ENCODE data around the gene NOS1AP.

Gene NOS1AP

DNA sequence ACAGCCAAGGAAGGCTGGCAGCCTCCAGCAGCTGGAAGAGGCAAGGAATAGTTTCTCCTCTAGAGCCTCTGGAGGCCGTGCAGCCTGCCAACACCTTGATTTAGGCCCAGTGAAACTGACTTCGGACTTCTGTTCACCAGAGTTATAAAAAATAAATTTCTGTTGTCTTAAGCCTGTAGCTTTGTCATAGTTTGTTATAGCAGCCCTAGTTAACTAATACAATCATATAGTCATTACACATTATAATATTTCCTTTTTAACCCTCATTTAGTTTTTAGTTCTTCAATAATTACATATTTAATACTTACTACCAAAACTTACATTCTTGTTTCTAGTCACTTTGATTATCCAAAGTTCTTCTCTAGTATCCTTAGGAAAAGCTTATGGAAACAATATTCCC is 20.3 kb downstream of the NOS1AP start:
- no peak for DNase-seq (ENCODE audit: low read depth)

DNA sequence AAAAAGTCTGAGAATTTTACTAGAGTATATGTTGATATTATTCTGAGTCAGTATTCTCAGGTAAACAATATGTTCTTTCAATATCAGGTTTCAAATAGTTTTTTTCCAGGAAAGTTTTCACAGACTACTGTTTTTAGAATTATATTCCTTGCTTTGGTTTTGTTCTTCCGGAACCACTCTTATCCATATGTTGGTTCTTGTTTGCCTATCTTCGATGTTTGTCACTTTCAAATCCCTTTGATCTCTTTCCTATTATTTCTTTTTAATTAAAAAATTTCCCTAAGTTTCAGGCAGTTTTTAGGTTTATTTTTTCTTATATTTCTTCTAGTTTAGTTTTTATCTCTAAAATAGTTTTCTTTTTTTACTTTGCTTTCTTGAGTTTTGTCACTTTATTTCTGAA is 20.9 kb downstream of the NOS1AP start:
- DNase-seq (ENCODE audit: low read depth): no peak

DNA sequence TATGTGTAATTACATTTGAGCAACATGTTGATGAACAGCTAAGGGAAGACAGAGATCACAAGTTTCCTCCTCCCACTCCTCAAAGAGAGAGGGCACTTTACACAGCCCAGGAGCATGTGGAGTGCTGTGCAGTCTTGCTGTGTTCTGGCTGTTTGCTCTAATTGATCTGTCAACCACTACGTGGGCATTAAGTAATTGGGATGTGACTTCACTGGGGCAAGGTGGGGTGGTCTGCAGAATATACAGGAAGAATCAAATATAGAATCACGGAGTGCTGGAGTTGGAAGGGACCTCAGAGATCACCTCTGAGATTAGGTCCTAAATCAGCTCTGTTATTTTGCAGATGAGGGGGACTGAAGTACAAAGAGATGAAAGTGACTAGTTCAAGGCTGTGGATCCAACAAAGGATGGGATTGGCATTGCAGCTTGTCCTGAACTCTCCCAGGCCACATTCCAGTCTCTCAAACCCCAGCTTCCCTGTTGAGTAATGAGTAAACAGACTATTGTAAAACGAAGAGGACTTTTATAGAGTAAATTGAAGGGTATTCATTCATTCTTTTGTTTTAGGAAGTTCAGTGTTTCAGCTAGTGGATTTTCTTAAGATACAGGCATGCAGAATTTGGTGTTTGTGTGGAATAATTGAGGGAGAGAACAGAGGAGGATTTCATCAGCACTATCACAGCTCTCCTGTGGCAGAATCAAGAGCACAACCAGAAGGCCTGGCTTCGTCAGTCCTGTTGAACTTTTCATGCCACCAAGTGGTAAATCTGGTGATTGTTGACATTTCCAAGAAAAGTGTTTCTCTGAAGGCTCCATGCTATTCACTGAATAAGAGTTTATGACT is 22.4 kb downstream of the NOS1AP start:
- no peak for DNase-seq (ENCODE audit: low read depth)

DNA sequence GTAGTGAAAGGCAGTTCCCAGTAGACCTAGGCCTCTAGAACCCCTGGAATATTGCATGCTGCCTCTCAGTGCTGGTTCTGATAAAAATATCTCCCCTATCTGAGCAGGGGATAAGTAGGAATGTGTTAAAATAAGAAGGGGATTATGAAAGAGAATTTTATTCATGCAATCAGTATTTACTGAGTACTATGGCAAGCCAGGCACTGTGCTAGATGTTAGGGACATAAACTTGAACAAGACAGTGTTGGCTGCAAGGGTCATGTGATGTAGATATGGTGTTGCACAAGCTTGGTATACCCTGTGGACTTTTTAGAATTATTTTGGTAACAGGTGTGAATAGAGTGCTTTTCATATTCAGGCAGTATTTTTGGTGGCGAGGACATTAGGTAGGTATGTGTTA is 23.6 kb downstream of the NOS1AP start:
- DNase-seq (ENCODE audit: low read depth): no peak

DNA sequence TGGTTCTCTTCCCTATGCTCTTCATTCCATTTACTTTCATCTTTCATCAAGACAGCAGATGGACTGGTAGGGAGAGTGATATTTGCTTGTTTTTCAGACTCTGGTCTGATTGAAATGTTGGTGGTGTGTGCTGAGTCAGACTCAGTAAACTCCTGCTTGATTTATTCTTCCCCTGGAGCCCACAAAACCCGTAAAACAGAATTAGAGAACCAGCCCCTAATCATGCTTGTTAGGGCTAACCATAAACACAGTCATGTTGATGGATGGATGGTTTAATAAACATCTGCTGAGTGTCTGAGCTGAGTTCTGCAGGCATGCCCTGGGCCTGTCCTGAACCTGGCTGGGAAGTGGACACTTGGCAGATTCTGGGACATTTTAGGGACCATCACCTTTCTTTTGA is 24.8 kb downstream of the NOS1AP start:
- DNase-seq (ENCODE audit: low read depth): no peak

DNA sequence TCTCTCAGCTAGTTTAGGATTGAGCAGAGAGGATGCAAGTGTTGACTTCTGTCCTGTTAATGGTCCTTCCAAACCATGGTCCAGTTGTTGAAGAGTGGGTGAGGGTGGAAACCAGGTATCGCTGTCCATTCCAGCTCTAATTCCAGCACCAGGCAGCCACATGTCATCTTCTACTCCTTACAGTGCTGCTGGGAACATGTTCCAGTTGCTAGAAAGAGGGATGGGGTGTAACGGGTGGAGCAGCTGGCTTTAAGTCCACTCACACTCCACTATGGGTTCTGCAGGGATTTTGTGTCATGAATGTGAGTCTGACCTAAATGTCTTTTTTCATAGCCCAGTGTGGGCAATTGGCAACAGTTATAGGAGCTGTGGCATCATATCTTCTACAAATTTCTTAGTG is 25.2 kb downstream of the NOS1AP start:
- no peak for DNase-seq (ENCODE audit: low read depth)

DNA sequence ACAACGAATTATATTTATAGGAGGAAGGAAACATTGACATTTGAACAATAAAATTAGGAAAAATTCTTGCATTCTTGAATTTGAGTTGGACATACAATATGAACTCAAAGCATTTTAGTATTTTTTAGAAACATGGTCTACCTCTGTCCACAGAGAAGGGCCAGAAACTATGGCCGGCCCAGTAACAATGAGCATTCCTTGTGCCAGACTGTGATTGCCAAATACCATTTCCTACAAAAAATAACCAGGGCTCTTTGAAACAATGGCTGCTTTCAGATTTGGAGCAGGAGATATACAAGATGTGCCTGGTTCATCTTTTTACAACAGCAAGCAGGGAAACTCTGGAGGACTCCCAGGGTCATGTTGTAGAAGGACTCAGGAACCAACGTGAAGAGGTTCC is 38.4 kb downstream of the NOS1AP start:
- no peak for DNase-seq (ENCODE audit: low read depth)

DNA sequence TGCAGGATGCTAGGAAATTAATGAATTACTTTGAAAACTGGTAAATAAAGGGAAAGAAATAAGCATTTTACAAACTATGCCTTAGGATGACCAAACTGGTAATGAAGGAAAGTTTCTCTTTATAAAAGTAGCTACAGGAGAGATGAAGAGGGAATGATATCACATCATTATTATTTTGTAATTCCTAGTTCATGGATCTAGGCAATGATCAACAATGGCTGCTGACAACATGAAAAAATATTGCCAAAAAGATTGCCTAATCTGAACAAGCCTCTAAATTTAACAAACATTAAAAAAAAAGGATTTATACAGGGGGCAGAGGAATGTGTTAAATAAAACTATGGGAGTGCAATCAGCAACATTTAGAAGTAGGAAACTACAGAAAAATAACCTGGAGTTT is 38.9 kb downstream of the NOS1AP start:
- no peak for DNase-seq (ENCODE audit: low read depth)

DNA sequence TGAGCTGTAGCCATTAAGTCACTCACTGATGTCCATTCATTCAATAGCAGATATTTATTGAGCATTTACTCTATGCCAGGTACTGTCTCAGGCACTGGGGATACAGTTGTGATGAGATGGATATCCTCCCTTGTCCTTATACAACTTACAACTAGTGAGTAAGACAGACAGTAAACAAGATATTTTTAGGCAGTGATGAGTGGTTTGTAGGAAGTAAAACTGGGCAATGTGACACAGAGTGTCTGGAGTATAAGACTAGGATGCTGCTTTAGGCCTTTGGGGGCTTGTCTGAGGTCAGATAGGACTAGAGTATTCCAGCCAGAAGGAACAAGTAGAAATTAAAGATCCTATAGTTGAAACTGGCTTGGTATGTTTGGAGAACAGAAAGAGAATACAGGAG is 41.4 kb downstream of the NOS1AP start:
- DNase-seq (ENCODE audit: low read depth): no peak

DNA sequence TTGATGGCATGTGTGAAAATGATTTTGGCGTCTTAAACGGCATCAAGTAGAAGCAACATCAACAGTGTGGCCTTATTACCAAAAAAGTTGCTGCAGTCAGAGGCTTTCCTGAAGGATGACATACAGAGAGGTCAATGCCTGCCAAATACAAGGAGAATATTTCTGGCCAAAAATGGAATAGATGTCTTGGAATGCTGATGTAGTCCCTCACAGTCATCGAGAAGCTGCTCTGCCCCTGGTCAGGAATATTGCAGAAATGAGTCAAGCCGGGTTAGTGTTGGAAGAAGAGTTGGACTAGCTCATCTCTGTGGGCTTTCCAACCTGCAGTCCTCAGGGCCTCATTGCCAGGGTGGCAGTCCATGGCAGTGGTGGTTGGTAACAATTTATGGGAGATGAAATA is 42.1 kb downstream of the NOS1AP start:
- DNase-seq (ENCODE audit: low read depth): no peak

DNA sequence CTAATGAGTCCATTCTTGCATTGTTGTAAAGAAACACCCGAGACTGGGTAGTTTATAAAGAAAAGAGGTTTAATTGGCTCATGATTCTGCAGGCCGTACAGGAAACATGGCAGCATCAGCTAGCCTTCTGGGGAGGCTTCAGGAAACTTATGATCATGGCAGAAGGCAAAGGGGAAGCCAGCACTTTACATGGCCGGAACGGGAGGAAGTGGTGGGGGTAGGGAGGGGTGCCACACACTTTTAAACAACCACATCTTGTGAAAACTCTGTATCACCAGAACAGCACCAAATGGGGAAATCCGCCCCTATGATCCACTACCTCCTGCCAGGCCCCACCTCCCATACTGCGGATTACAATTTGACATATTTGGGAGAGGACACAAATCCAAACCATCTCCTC is 43.9 kb downstream of the NOS1AP start:
- DNase-seq (ENCODE audit: low read depth): no peak

DNA sequence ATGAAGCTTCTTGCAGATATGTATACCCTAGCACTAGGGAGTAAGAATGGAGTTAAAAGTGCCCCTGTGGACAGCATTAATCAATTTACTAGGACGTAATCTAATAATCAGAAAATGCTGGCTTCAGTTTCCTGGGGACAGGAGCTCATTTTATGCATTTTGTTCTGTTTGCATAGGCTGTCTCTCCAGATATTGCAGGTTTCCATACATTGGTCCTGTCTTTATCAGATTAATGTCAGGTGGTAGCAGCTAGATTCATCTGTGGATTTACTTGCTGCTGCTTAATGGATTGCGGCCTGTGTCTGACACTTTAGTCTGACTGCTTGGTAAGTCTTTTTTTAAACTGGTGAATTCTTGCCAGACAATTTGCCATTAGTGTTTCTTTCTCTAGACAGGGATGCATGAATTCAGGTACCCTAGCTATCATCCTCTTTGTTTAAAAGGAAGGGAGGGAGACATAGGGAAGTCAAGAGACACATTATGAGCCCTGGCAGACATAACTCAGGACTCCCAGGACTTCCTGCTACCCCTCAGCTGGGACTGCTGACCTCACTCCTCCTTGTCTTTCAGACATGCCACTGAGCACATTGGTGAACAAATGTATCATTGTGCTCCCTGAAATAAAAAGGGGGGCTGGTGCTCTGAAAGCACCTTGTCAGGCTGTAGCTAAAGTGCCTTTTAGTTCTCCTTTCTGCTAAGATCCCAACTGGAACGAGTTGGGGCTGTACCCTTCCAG is 47.7 kb downstream of the NOS1AP start:
- no peak for DNase-seq (ENCODE audit: low read depth)

DNA sequence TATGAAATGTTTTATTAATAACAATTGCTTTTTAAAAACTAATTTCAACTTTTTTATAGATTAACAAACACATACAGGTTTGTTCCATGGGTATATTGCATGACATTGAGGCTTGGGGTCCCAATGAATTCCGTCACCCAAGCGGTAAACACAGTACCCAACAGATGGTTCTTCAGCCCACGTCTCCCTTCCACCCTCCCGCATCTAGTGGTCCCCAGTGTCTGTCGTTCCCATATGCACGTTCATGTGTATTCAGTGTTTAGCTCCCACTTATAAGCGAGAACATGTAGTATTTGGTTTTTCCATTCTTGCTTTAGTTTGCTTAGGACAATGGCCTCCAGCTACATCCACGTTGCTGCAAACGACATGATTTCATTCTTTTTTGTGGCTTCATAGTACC is 48.6 kb downstream of the NOS1AP start:
- DNase-seq (ENCODE audit: low read depth): no peak

DNA sequence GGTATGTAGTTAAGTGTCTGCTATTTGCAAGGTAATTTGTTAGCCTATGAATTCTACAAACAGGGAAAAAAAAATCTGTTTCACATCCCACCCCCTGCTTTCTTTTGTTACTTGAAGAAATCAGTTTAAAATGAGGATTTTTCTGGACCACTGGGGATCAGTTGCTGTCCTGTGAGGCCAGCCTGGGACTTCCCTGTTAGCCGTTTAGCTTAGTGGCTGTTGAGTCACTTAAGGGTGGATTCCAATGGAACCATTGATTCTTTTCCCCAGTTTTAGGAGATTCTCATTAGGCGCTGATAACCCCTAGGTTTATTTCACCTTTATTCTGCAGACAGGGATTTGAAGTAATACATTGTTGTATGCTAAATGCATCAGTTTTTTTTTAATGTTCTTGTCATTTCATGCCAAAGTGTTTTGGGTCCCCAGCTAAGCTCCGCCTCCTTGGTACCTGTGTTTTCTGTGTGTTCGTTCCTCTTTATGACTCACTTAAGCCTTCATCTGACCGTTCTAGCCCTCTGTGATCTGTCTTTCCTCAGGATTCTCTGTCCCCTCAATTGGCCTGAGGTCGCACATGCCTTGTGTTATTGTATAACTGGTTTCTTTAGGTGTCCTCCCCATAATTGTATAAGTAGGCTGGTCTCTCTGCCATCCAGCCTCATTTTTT is 59.3 kb downstream of the NOS1AP start:
- DNase-seq (ENCODE audit: low read depth): no peak

DNA sequence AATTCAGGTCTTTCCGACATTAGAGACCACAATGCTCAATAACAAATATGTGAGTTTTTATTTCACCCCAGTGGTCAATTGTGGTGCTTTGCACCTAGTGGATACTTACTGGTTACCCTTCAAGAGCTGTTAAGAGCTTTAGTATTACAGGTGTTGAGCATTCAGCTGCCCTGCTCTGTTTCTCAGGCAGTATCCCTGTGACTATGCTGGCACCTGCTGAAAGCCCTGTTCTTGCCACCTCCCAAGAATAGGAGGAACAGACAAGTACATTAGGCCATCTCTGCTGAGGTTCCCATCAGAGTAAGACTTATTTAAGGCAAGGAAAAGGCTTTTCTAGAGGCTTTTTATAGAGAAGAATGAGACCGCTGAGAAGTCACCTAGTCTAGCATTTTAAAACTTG is 60.8 kb downstream of the NOS1AP start:
- no peak for DNase-seq (ENCODE audit: low read depth)

DNA sequence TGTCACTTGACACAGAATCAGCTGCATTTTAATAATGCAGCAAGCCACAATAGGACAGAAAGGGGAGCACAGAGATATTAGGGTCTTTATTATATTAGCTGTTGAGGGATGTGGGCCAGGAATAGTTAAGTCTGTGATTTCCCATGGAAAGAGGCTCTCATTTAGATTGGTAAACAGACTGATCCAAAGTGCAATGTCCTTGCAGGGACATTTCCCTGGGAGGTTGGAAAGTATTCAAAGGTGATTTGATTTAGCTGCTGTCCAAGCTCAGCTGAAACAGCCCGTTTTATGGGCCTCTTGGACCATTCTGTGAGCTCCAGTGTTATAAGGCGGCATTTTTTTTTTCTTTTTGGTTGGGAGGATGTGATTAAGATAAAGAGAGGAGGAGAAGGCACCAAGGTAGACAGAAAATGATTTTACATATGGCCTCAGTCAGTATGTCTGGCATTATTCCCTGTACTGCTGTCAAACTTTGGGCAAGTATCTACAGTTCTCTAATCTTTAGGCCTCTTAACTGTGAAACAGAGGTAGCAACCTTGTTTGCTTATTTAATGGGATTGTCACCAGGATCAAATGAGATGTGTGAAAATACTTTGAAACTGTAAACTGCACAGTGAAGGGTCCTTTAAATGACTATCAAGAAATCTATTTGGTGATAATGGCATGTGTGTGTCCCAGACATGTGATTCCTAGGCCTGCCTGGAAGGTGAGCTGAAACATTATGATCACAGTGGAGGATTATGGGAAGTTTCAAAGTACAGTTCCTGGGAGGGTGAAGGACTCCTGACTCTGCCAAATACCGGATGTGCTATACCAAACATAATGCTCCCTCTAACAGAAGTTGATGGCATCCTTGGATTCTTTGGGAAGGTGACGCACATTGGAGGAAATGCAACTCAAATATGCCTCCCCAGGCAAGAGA is 62.2 kb downstream of the NOS1AP start:
- DNase-seq (ENCODE audit: low read depth): no peak

DNA sequence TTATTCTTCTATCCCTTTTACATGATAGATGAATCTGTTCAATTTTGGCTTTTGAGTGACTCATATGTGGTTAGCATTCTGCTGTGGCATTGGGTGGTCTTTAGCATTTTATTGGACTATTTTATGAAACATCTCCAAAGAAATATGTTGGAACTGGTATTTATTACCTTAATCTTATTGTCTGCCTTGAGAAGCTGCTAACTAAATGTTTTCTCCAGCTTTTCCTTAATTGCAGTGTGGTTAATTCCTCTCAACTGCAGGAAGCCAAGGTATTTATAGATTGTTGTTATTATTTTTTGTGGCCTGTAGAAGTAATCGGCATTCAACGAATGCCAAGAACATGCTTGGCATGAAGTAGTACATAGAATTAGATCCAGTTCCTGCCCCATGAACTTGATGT is 64.1 kb downstream of the NOS1AP start:
- no peak for DNase-seq (ENCODE audit: low read depth)

DNA sequence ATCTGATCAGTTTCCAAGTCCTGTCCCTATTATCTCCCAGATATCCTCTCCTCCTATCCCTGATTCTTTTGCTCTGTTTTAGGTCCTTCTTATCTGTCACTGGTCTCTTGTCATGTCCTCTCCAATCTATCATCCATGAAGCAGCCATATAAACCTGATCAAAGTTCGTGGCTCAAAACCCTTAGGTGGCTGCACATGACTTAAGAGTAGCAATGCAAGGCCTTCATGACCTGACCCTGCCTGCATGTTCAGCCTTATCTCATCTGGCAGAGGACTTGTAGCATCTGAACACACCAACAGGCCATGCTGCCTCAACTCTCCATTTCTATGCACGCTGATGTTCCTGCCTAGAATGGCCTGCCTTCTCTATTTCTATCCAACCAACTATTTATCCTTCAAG is 65.2 kb downstream of the NOS1AP start:
- no peak for DNase-seq (ENCODE audit: low read depth)

DNA sequence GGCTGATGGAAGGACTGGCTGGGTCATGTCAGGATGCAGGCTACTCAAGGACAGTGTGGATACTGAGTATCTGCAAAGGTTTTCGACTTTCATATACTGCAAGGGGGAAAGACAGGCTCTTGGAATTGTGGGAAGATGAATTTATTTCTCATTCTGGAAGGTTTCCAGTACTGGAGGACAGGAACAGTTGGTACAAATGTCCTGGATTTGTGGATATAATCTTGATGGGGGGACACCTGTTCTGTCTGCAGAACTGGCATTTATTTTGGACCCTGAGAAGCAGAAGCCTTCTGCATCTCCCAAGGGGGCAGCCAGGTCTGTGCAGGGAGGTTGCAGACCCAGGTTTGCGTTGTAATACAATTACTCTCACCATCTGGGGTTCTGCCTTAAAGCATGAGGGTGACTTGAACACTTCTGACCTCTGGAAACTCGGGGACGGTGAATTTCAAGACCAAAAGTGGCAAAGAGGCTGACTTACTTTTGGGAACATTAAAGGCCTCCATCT is 65.8 kb downstream of the NOS1AP start:
- no peak for DNase-seq (ENCODE audit: low read depth)

DNA sequence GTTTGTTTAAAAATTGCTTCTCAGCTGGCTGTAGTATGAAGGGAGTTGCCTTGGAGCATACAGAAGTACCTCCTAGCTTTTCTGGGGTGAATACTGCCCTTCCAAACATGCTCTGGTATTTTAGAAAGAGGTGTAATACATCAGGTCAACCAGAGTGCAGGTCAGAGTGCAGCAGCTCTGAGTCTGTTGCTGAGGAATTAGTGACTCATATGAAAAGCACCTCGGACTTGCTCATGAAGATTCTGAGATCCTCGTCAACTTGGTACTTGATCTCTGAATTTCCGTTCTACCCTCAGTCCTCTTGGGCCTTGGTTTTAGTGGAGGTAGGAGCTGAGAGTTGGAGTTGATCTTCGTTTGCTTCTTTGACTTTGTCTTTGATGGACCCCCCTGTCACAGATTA is 67.3 kb downstream of the NOS1AP start:
- no peak for DNase-seq (ENCODE audit: low read depth)

DNA sequence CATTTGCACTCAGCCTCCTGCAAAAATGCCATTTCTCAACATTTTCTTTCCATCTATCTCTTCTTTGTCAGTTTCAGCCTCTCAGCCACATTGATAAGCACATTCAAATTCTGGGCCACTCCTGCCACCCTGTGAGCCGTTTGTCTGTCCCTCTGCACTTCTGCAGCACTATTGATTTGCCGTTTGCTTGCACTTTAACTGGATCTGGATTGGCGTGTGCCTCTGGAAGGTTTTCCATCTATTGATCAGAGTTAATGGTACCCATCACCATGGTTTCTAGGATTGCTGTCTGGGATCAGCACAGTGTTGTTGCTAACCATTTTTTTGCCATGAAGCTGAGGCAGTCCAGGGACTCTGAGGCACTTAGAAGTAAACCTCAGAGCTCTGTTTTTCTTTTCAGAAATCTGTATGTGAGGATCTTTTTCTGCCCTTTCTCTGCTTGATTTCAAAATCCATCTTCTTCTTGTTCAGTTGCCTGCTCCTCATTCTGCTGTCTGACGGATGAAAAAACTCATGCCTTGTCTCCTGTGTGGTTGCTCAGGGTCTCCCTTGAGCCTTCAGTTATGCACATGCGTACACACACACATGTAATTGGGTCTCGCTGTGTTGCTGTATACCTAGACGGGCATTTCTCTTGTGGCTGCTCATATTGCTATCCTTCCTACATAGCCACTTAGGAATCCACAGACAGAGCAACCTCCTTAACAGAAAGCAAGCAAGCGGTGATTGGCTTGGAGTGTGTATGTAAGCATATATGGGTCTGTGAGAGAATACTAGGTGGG is 67.9 kb downstream of the NOS1AP start:
- no peak for DNase-seq (ENCODE audit: low read depth)
